Activated effector memory CD4-positive, alpha-beta T cell treated with anti-CD3 and anti-CD28 coated beads, Interleukin-2, amount 50 U/mL, for 16 hours (primary cell): ENCODE results near the gene ENPP6.
A peak's percentile ranks its signal among the peaks of the same experiment; 100 is the strongest.

Experiments
- DNase-seq: peaks from one replicate; pipeline ENCODE4 v3.0.0-alpha.2; 2020

Gene ENPP6

GRCh38 chr4:184217634-184218033 lies at the start of gene ENPP6:
TSS of gene ENPP6 (minus strand) at chr4:184217873. CDS start at chr4:184217819, 54 bp downstream.
- DNase-seq, result no peak

- DNase-seq, result no peak
Observed at GRCh38 chr4:184267206-184267608, 49.5 kb upstream of the ENPP6 start.

- DNase-seq, result no peak
Observed at GRCh38 chr4:184265546-184266351, 48.1 kb upstream of the ENPP6 start.

GRCh38 chr4:184263910-184264732 lies 46.4 kb upstream of the ENPP6 start:
- peak; percentile 98 for DNase-seq

- no peak for DNase-seq
Observed at GRCh38 chr4:184263461-184263860, 45.8 kb upstream of the ENPP6 start.

GRCh38 chr4:184262901-184263300 lies 45.2 kb upstream of the ENPP6 start:
- no peak for DNase-seq

GRCh38 chr4:184261246-184261645 lies 43.6 kb upstream of the ENPP6 start:
- no peak for DNase-seq

- no peak for DNase-seq
Observed at GRCh38 chr4:184259866-184260265, 42.2 kb upstream of the ENPP6 start.

GRCh38 chr4:184259081-184259480 lies 41.4 kb upstream of the ENPP6 start:
- no peak for DNase-seq

- no peak for DNase-seq
Observed at GRCh38 chr4:184255871-184256642, 38.4 kb upstream of the ENPP6 start.

- no peak for DNase-seq
Observed at GRCh38 chr4:184255361-184255760, 37.7 kb upstream of the ENPP6 start.

- no peak for DNase-seq
Observed at GRCh38 chr4:184253072-184253420, 35.4 kb upstream of the ENPP6 start.

GRCh38 chr4:184252136-184253071 lies 34.7 kb upstream of the ENPP6 start:
- no peak for DNase-seq

GRCh38 chr4:184251670-184251980 lies 34.0 kb upstream of the ENPP6 start:
- DNase-seq, result no peak

GRCh38 chr4:184250795-184251669 lies 33.4 kb upstream of the ENPP6 start:
- DNase-seq, result no peak

- no peak for DNase-seq
Observed at GRCh38 chr4:184248216-184248615, 30.5 kb upstream of the ENPP6 start.

- DNase-seq, result no peak
Observed at GRCh38 chr4:184247421-184247820, 29.7 kb upstream of the ENPP6 start.

GRCh38 chr4:184246426-184246825 lies 28.8 kb upstream of the ENPP6 start:
- no peak for DNase-seq

GRCh38 chr4:184238072-184238745 lies 20.5 kb upstream of the ENPP6 start:
- DNase-seq, result no peak

GRCh38 chr4:184237612-184238011 lies 19.9 kb upstream of the ENPP6 start:
- no peak for DNase-seq

GRCh38 chr4:184235526-184235925 lies 17.9 kb upstream of the ENPP6 start:
- DNase-seq, result no peak
